ENCODE results near the gene CCNF. TPM values are rescaled to one million over a fixed set of nuclear protein-coding genes. Genes with fewer than 3 reads are reported as not detected.

CCNF gene
- total and polyA plus RNA-seq, 2 donors = 2.2 to 9.6 TPM

DNA sequence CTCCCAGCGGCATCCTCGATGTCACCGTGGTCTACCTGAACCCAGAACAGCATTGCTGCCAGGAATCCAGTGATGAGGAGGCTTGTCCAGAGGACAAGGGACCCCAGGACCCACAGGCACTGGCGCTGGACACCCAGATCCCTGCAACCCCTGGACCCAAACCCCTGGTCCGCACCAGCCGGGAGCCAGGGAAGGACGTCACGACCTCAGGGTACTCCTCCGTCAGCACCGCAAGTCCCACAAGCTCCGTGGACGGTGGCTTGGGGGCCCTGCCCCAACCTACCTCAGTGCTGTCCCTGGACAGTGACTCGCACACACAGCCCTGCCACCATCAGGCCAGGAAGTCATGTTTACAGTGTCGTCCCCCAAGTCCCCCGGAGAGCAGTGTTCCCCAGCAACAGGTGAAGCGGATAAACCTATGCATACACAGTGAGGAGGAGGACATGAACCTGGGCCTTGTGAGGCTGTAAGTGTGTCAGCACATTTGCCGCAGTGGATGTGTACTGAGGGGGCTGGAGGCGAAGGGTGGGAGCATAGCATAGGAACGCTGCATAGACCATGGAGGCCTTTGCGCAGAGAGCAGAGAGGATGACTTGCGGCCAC is 27.4 kb downstream of the CCNF start:
- Histone ChIP-seq H3K36me3 (ENCODE audit: insufficient read depth) (no peaks in the 10 kb centered on the region), H3K4me1 (ENCODE audit: insufficient read depth) (no peaks in the 10 kb centered on the region), H3K4me3 (ENCODE audit: low read depth, low read length) (no peak overlapping the region), H3K27ac (ENCODE audit: low read depth) (no peak overlapping the region)
- DNase-seq (ENCODE audit: extremely low spot score) = no peak
- 94% methylated on average over 21 of the region's 21 CpGs for WGBS

DNA sequence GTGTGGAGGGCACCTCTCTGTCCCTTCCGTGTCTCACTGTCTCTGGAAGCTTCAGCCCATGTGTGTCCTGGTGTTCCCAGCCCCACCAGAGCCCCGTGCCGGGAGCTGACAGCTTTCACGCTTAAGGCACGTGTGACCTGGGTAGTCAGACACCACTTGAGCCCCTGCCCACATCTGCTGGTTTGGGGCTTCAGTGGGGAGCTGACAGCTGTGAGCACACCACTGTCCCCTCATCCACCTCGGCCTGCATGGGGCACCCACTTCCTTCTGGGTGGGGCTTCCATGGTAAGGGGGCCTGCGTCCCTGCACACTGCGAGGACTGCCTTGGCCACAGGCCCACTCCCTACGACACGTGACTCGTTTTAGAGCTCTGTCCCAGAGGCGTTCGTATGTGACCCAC is 28.0 kb downstream of the CCNF start:
- Histone ChIP-seq H3K27ac (ENCODE audit: low read depth) (no peak overlapping the region), H3K36me3 (ENCODE audit: insufficient read depth) (no peaks in the 10 kb centered on the region), H3K4me1 (ENCODE audit: insufficient read depth) (no peaks in the 10 kb centered on the region), H3K4me3 (ENCODE audit: low read depth, low read length) (no peak overlapping the region)
- DNase-seq (ENCODE audit: extremely low spot score) = no peak
- WGBS = 71% methylated on average over 13 of the region's 13 CpGs

DNA sequence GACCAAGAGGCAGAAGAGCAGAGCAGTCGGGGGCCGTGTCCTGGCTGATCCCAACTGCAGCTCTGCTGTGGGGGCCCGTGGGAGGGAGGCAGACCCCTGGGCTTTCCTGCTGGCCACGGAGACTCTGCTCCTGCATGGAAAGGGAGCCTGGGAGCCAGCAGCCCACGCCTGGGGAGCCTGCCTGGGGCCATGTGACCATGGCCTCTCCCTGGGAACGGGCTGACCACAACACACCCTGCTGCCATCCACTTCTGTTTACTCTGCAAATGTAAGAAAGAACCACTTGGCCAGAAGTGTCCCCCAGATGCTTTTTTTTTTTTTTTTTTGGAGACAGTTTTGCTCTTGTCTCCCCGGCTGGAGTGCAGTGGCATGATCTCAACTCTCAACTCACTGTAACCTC is 28.7 kb downstream of the CCNF start:
- 79% methylated on average over 7 of the region's 7 CpGs for WGBS
- H3K4me1 ChIP-seq (ENCODE audit: insufficient read depth) = no peaks in the 10 kb centered on the region
- H3K27ac ChIP-seq (ENCODE audit: low read depth) = no peak overlapping the region
- no peak overlapping the region for H3K4me3 ChIP-seq (ENCODE audit: low read depth, low read length)
- no peaks in the 10 kb centered on the region for H3K36me3 ChIP-seq (ENCODE audit: insufficient read depth)
- DNase-seq (ENCODE audit: extremely low spot score) = no peak

DNA sequence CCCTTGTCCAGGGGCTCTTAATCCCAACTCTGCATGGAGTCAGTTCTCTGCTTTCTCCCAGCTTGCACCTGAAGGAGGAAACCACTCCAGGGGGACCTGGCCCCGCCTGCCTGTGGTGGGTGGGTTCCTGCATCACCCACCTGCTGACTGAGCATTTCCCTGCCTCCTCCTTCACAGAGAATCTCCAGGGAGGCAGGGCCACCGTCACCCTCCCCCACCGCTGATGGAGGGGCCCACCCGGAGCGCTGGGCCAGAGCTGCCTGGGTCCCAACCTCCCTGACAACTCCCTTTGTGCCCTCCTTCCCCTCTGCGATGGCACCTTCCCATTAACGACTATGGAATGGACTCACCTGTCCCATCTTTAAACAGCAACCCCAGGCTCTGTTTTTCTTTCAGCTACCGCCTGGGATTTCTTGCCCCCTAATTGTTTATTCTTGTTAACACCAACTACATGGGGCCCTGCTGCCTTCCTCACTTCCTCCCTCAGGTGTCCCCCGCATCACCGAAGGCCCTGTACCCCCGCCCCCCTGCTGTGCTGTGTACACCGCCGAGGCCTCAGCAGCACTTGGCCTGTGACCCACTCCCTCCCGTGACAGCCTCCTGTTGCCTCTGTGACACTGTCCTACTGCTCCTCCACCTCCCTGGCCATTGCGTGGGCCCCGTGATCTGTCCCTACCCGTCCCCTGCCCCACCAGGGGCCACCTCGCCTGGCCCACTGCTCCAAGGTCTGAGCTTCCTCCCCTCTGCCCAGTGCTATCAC is 29.8 kb downstream of the CCNF start:
- H3K36me3 ChIP-seq (ENCODE audit: insufficient read depth) = no peaks in the 10 kb centered on the region
- no peak for DNase-seq (ENCODE audit: extremely low spot score)
- H3K4me1 ChIP-seq (ENCODE audit: insufficient read depth) = no peaks in the 10 kb centered on the region
- H3K27ac ChIP-seq (ENCODE audit: low read depth) = no peak overlapping the region
- H3K4me3 ChIP-seq (ENCODE audit: low read depth, low read length) = peak overlapping the region; percentile 32
- WGBS = 18% methylated on average over 18 of the region's 18 CpGs

DNA sequence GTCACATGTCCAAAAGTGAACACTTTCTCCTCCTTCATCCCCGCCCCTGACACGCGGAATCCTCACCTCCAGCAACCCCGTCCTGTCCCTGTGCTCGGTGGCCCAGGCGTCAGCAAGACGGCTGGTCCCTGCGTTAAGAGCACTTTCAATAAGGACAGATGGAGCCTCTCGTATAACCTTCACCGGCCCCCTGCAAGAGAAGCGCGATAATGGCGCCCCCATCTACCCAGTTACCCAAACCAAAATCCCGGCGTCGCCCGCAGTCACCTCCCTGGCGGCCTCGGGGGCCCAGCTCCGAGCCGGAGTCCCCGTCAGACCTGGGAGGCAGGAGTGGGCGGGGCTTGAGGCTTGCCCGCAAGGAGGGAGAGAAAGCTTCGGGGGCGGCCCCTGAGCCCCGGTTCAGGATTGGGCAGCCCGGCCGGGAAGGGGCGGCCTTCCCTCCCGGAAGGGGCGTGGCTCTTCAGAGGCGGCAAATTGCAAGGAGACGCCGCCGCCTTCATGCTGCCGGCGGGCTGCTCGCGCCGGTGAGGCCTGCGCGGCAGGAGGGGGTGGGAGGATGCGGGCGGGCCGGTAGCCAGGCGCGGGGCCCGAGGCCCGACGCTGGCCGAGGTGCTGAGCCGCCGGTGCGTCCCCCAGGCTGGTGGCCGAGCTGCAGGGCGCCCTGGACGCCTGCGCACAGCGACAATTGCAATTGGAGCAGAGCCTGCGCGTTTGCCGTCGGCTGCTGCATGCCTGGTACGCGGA is 30.6 kb downstream of the CCNF start, which contains the start of gene TEDC2:
Gene TEDC2, plus strand, starts transcription at position 463 of the 744 bp plus-strand sequence. Its CDS starts 36 bp downstream, at position 499.
- Histone ChIP-seq H3K4me3 (ENCODE audit: low read depth, low read length) (peak within 1 kb of the TSS; percentile 32), H3K4me1 (ENCODE audit: insufficient read depth) (no peaks in the 10 kb centered on the region), H3K27ac (ENCODE audit: low read depth) (no peak within 1 kb of the TSS), H3K36me3 (ENCODE audit: insufficient read depth) (no peaks in the 10 kb centered on the region)
- peak; percentile 83 for DNase-seq (ENCODE audit: extremely low spot score)
- WGBS = under 1% methylated on average over 66 of the region's 66 CpGs

DNA sequence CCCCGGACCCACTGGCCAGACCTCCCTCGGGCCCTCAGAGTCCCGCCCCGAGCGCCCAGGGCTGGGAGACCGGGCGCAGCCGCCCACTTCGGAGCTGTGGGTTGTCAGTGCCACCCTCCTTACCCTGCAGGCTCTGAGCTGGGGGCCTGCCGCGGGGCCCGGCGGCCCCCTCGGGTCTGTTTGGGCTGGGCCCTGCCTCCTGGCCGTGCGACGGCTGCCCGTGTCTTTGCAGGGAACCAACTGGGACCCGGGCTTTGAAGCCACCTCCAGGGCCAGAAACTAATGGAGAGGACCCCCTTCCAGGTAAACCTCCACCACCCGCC is 31.1 kb downstream of the CCNF start:
- no peak overlapping the region for H3K27ac ChIP-seq (ENCODE audit: low read depth)
- WGBS = 3% methylated on average over 20 of the region's 20 CpGs
- no peak for DNase-seq (ENCODE audit: extremely low spot score)
- no peaks in the 10 kb centered on the region for H3K36me3 ChIP-seq (ENCODE audit: insufficient read depth)
- H3K4me3 ChIP-seq (ENCODE audit: low read depth, low read length) = peak overlapping the region; percentile 32
- H3K4me1 ChIP-seq (ENCODE audit: insufficient read depth) = no peaks in the 10 kb centered on the region

DNA sequence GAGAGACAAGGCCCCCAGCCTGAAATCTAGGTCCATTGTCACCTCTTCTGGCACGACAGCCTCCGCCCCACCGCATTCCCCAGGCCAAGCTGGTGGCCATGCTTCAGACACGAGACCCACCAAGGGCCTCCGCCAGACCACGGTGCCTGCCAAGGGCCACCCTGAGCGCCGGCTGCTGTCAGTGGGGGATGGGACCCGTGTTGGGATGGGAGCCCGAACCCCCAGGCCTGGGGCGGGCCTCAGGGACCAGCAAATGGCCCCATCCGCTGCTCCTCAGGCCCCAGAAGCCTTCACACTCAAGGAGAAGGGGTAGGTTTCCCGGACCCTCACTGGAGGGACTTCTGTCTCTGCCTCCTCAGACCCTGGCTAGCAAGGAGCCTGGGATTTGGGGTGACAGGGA is 31.7 kb downstream of the CCNF start:
- H3K4me1 ChIP-seq (ENCODE audit: insufficient read depth) = no peaks in the 10 kb centered on the region

DNA sequence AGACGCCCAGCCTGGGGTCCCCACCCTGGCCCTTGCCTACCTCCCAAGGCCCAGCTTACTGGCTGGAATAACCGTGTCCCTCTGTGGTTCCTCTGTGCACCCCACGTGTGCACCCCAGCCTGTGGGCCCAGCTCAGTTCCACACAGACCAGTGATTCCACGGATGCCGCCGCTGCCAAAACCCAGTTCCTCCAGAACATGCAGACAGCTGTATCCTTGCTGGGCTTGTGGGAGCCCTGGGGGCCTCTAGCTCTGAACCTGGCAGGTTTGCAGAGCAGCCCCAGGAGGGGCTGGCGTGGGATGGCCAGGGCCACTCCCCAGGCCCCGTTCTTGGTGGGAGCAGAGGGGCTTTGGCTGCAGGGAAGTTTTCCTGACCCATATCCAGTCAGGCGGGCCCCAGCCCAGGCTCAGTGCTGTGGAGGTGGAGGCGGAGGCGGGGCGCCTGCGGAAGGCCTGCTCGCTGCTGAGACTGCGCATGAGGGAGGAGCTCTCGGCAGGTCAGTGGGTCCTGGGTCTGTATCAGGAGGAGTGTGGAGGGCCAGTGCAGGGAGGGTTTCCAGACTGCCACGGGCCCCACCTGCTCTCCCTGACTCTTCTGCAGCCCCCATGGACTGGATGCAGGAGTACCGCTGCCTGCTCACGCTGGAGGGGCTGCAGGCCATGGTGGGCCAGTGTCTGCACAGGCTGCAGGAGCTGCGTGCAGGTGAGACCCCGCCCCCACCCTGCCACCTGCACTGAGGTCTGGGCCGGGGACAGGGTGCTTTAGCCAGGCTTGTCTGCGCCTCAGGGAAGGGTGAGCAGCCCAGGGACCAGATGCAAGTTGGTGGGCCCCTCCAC is 33.0 kb downstream of the CCNF start:
- H3K27ac ChIP-seq (ENCODE audit: low read depth) = no peak overlapping the region
- H3K36me3 ChIP-seq (ENCODE audit: insufficient read depth) = no peaks in the 10 kb centered on the region
- H3K4me3 ChIP-seq (ENCODE audit: low read depth, low read length) = no peak overlapping the region
- 93% methylated on average over 23 of the region's 23 CpGs for WGBS
- no peak for DNase-seq (ENCODE audit: extremely low spot score)
- H3K4me1 ChIP-seq (ENCODE audit: insufficient read depth) = no peaks in the 10 kb centered on the region

More for the DNA sequence above, 31.7 kb downstream of the CCNF start:
- 79% methylated on average over 13 of the region's 13 CpGs for WGBS
- no peak for DNase-seq (ENCODE audit: extremely low spot score)
- Histone ChIP-seq H3K4me3 (ENCODE audit: low read depth, low read length) (no peak overlapping the region), H3K27ac (ENCODE audit: low read depth) (no peak overlapping the region), H3K36me3 (ENCODE audit: insufficient read depth) (no peaks in the 10 kb centered on the region)

DNA sequence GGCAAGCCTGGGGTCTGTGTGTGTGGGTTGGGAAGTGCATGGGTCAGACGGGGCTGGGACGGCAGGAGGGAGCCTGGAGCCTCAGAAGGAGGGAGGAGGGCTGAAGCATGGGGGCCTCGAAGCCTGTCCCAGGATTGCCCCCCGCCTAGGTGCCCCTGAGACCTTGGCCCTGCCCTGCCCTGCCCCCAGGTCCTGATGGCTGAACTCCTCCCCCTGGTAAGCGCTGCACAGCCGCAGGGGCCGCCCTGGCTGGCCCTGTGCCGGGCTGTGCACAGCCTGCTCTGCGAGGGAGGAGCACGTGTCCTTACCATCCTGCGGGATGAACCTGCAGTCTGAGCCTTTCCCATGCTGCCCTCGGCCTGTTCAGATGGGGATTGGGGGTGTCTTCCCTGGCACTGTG is 35.1 kb downstream of the CCNF start:
- Histone ChIP-seq H3K27ac (ENCODE audit: low read depth) (no peak overlapping the region), H3K4me3 (ENCODE audit: low read depth, low read length) (no peak overlapping the region), H3K4me1 (ENCODE audit: insufficient read depth) (peaks cover 2% of the 10 kb centered on the region), H3K36me3 (ENCODE audit: insufficient read depth) (no peaks in the 10 kb centered on the region)
- DNase-seq (ENCODE audit: extremely low spot score) = no peak
- 83% methylated on average over 12 of the region's 12 CpGs for WGBS

DNA sequence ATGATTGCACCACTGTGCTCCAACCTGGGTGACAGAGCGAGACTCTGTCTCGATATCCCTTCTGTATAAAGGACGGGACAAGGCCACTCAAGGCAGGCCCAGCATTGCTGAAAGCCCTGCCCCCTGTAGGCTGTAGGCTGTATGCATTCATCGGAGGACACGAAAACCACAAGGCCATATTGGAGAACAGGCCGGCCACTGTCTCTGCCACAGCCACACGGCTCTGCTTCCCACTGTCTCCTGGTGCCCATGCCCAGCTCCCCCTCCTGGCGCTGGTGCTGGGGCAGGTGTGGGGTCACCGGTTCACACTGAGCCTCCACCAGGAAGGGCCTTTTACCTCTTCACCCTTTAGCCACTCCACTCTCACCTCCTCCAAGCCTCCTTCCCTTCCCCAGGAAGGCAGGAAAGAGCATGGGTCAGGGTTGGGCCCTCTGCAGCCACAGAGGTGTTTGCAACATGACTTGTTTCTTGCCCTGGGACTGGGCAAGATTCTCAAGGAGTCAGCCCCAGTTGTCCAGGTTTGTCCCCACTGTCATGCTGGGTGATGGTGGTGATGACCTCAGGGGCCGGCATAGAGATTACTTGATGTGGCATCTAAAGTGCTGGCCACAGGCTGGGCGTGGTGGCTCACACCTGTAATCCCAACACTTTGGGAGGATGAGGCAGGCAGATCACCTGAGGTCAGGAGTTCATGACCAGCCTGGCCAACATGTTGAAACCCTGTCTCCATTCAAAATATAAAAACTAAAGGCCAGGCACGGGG is 36.6 kb downstream of the CCNF start:
- no peak overlapping the region for H3K4me3 ChIP-seq (ENCODE audit: low read depth, low read length)
- DNase-seq (ENCODE audit: extremely low spot score) = no peak
- peaks cover 2% of the 10 kb centered on the region for H3K4me1 ChIP-seq (ENCODE audit: insufficient read depth)
- no peak overlapping the region for H3K27ac ChIP-seq (ENCODE audit: low read depth)
- 86% methylated on average over 12 of the region's 12 CpGs for WGBS
- H3K36me3 ChIP-seq (ENCODE audit: insufficient read depth) = no peaks in the 10 kb centered on the region

DNA sequence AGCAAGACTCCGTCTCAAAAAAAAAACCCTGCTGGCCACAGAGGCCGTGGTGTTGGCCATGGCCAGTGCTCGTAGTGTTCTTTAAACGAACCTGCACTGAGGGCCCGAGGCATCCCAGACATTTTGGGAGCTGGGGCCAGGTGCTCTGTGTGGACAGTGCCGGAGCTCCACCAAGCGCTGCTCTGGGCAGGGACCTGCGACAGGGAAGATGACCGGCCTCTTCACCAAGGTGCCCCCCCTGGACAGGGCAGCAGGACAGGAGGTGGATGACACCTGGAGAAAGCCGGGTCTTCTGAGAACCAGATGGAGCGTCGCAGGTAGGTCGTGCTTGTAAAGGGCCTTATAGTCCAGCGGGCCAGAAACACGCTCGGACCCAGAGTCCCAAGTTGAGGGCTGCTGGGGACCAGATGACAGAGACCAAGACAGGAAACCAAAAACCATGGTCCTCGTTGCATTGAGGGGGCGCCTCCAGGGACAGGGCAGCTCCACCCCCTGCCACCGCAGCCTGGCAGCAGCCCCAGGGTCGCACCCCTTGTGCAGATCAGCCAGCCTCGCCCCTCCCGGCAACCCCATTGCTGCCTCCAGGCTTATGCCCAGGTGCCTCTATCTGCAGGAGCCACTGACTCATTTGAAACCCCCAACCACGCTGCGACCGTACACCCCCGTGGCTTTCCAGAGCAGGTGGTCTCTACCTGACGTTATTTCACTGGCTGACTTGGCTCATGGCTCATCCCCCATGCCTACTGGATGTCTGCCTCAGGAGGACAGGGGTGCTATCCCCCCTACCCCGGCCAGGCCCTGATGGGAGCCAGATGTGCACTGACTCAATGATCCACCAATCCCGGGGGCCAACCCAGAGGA is 37.6 kb downstream of the CCNF start:
- Histone ChIP-seq H3K36me3 (ENCODE audit: insufficient read depth) (no peaks in the 10 kb centered on the region), H3K27ac (ENCODE audit: low read depth) (no peak overlapping the region), H3K4me3 (ENCODE audit: low read depth, low read length) (no peak overlapping the region), H3K4me1 (ENCODE audit: insufficient read depth) (peaks cover 2% of the 10 kb centered on the region)
- 75% methylated on average over 29 of the region's 29 CpGs for WGBS
- DNase-seq (ENCODE audit: extremely low spot score) = no peak

DNA sequence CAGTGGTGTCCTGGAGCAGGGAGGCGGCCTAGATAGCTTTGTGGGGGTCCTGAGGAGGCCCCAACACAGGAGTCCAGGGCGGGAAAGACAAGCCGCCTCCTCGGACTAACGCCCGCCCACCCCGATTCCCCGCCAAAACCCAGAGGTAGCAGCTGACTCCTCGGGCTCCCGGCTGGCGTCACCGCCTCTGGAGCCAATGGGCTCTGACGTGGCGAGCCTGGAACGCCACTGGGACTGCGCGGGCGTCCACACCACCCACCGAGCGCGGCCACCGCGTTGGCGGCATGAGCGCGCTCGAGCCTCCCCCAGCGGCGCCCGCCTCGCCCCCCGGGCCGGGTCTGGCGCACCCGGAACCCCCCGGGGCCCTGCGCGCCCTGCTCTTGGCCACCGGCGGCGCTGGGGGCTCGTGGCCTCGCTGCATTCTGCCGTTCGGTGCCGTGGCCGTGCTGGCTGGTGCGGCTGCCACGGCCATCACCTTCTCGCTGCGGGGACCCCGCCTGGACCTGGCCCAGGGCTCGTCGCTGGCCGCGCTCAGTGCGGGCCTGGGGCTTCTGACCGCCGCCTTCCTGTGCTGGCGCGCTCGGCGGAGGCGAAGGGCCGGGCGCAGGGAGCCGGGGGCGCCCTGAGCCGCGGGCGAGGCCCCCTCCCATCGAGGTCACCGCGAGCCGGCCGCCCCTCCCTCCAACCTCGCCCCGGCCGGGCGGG is 38.4 kb downstream of the CCNF start:
- no peaks in the 10 kb centered on the region for H3K36me3 ChIP-seq (ENCODE audit: insufficient read depth)
- H3K4me1 ChIP-seq (ENCODE audit: insufficient read depth) = peaks cover 2% of the 10 kb centered on the region
- 1% methylated on average over 80 of the region's 80 CpGs for WGBS
- DNase-seq (ENCODE audit: extremely low spot score) = no peak
- no peak overlapping the region for H3K27ac ChIP-seq (ENCODE audit: low read depth)
- peak overlapping the region; percentile 47 for H3K4me3 ChIP-seq (ENCODE audit: low read depth, low read length)
